Spleen (tissue), 11 donors: ENCODE measurements around the gene TMPRSS4. TPM values are rescaled to one million over a fixed set of nuclear protein-coding genes. Genes with fewer than 3 reads are reported as not detected.
A peak's percentile ranks its signal among the peaks of the same experiment; 100 is the strongest.

Experiments used
- DNase-seq: peaks from one replicate; pipeline ENCODE4 v3.0.0-alpha.2; 2020
- H3K27ac ChIP-seq, 8 donors: fragments of 200-600 bp; sonication (generic) in 7 of 8; 1 replicate in 4 of 8; 2 replicates in 4 of 8; pipeline versions ENCODE4 v1.5.0 to v1.8.0; 2016 to 2021; ENCODE audit warnings: inconsistent platforms in 4 of 8, mild to moderate bottlenecking in 4 of 8, moderate library complexity in 1 of 8
- H3K27me3 ChIP-seq, 7 donors: fragments of 200-600 bp; sonication (generic) in 6 of 7; replicated peaks in 1 of 7; 1 replicate in 4 of 7; 2 replicates in 3 of 7; pipeline versions ENCODE4 v1.5.0 to v1.8.0; 2016 to 2021; ENCODE audit warnings: inconsistent platforms in 3 of 7, mild to moderate bottlenecking in 1 of 7
- H3K36me3 ChIP-seq, 6 donors: fragments of 200-600 bp; sonication (generic) in 5 of 6; 1 replicate in 4 of 6; 2 replicates in 2 of 6; pipeline versions ENCODE4 v1.5.0 to v1.8.0; 2016 to 2021; ENCODE audit warnings: inconsistent platforms in 2 of 6
- H3K4me1 ChIP-seq, 6 donors: fragments of 200-600 bp; sonication (generic) in 5 of 6; 1 replicate in 3 of 6; 2 replicates in 3 of 6; pipeline versions ENCODE4 v1.5.0 to v1.8.0; 2016 to 2021; ENCODE audit warnings: inconsistent platforms in 3 of 6
- H3K4me3 ChIP-seq, 8 donors: fragments of 200-600 bp; sonication (generic) in 7 of 8; 1 replicate in 4 of 8; 2 replicates in 4 of 8; pipeline versions ENCODE4 v1.5.0 to v1.8.0; 2016 to 2021; ENCODE audit warnings: inconsistent platforms in 4 of 8, mild to moderate bottlenecking in 4 of 8, moderate library complexity in 2 of 8
- H3K9me3 ChIP-seq, 8 donors: fragments of 200-600 bp; sonication (generic) in 7 of 8; 1 replicate in 4 of 8; 2 replicates in 4 of 8; pipeline versions ENCODE4 v1.5.0 to v1.8.0; 2016 to 2021; ENCODE audit warnings: inconsistent platforms in 4 of 8
- POLR2A ChIP-seq, 3 donors: fragments of 450-650 bp; IDR thresholded peaks; one replicate each; pipeline ENCODE4 v1.5.1; 2017; ENCODE audit warnings: antibody characterized with exemption in 3 of 3, mild to moderate bottlenecking in 1 of 3
- POLR2AphosphoS5 ChIP-seq, 3 donors: sonication (generic); formaldehyde crosslinking; IDR thresholded peaks; one replicate each; pipeline ENCODE4 v1.5.1; 2017; ENCODE audit warnings: antibody characterized with exemption in 3 of 3
- WGBS, 5 donors: extraction: QIAGEN DNeasy Blood & Tissue Kit in 3 of 5; methylation state at CpG; one replicate each; pipeline versions ENCODE4 v1.1.5 to v1.1.7; 2013 to 2018; 5-methylcytosine and 5-hydroxymethylcytosine counted together
- intact Hi-C: fragments of 100-400 bp; cut with DNase I; formaldehyde crosslinking; loops from one replicate; pipeline ENCODE4 v1.15.0; 2023; ENCODE audit warnings: low total_unique reads
- polyA plus RNA-seq, 3 donors: library from polyadenylated mRNA; stranded (reverse); fragments of 200-250 nt; gene quantifications; one replicate each; pipeline ENCODE4 v1.2.1, GENCODE V29; 2013
- total RNA-seq, 7 donors: library from RNA; depleted of rRNA in 3 of 7; stranded (reverse); fragments of >200 nt in 3 of 7; fragmentation: NEBNext Ultra II Directional in 4 of 7; extraction: Animal tissue kit (Norgen Biotek cat#: 25700) in 4 of 7; gene quantifications; one replicate each; pipeline versions ENCODE4 v1.1.0 to v1.2.1, GENCODE V29; 2016 to 2021
- TF ChIP-seq, protein P1 (sequence below), 11 experiments: fragments of 200-600 bp in 7 of 11; fragments of 450-650 bp in 4 of 11; sonication (generic) in 4 of 11; IDR thresholded peaks in 8 of 11; conservative IDR thresholded peaks in 3 of 11; 1 replicate in 7 of 11; 2 replicates in 4 of 11; pipeline versions ENCODE4 v1.4.0 to v1.8.0; 2016 to 2021; ENCODE audit warnings: antibody characterized with exemption in 11 of 11, inconsistent platforms in 4 of 11, mild to moderate bottlenecking in 1 of 11
- donor health status: healthy with polysubstance abuse.
- donor health status: DM: no; HTN: no; CAD: no; lungs with moderate emphysema.
- donor health status: DM: no; HTN: no; CAD: no.
- donor health status: Bipolar disorder and iron deficiency.
- donor health status: healthy.
- donor health status: DM: no; HTN: no; CAD: no.
- donor health status: DM: yes; HTN: yes; CAD: no.

Gene TMPRSS4
- total and polyA plus RNA-seq, 10 donors, result 0.09 to 1.4 (median 0.85) TPM; not detected in 3

- intact Hi-C loops, result loop anchor here (5.0 kb wide), 1 partner anchor 95 kb away; no protein-coding TSS in a partner anchor
- peak overlapping the region in 1 of 8 donors; percentile 56 for H3K27ac ChIP-seq
- no peak for DNase-seq
Observed at GRCh38 chr11:118046964-118047700, 29.7 kb upstream of the TMPRSS4 start.

GRCh38 chr11:118047749-118048148, 29.1 kb upstream of the TMPRSS4 start:
- Histone ChIP-seq H3K4me3 (no peak overlapping the region), H3K4me1 (peaks cover 1 to 62% (median 34%) of the 10 kb centered on the region in 6 donors), H3K27me3 (no peaks in the 10 kb centered on the region), H3K36me3 (no peaks in the 10 kb centered on the region), H3K9me3 (no peaks in the 10 kb centered on the region), H3K27ac (peak overlapping the region in 1 of 8 donors; percentile 56)
- intact Hi-C loops, result loop anchor here (5.0 kb wide), 1 partner anchor 95 kb away; no protein-coding TSS in a partner anchor
- DNase-seq, result no peak
- WGBS, 5 donors, result 77 to 93% (median 86%) methylated on average over 4 of the region's 4 CpGs
- TF ChIP-seq, protein P1, sequence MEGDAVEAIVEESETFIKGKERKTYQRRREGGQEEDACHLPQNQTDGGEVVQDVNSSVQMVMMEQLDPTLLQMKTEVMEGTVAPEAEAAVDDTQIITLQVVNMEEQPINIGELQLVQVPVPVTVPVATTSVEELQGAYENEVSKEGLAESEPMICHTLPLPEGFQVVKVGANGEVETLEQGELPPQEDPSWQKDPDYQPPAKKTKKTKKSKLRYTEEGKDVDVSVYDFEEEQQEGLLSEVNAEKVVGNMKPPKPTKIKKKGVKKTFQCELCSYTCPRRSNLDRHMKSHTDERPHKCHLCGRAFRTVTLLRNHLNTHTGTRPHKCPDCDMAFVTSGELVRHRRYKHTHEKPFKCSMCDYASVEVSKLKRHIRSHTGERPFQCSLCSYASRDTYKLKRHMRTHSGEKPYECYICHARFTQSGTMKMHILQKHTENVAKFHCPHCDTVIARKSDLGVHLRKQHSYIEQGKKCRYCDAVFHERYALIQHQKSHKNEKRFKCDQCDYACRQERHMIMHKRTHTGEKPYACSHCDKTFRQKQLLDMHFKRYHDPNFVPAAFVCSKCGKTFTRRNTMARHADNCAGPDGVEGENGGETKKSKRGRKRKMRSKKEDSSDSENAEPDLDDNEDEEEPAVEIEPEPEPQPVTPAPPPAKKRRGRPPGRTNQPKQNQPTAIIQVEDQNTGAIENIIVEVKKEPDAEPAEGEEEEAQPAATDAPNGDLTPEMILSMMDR (IDR thresholded peaks at IDR 0.05 in 8 of 11, conservative IDR thresholded peaks at IDR 0.05 in 3 of 11), result no peak
- TF ChIP-seq POLR2AphosphoS5 (IDR thresholded peaks at IDR 0.05) (no peak), POLR2A (IDR thresholded peaks at IDR 0.05) (no peak)

More at GRCh38 chr11:118046964-118047700, 29.7 kb upstream of the TMPRSS4 start:
- Histone ChIP-seq H3K4me1 (peaks cover 0 to 56% (median 28%) of the 10 kb centered on the region in 6 donors), H3K4me3 (no peak overlapping the region), H3K27me3 (no peaks in the 10 kb centered on the region), H3K36me3 (no peaks in the 10 kb centered on the region), H3K9me3 (no peaks in the 10 kb centered on the region)
- TF ChIP-seq POLR2AphosphoS5 (IDR thresholded peaks at IDR 0.05), result no peak
- TF ChIP-seq, protein P1 (IDR thresholded peaks at IDR 0.05 in 8 of 11, conservative IDR thresholded peaks at IDR 0.05 in 3 of 11), result no peak
- TF ChIP-seq POLR2A (IDR thresholded peaks at IDR 0.05), result no peak
- WGBS, 5 donors, result 82 to 90% (median 89%) methylated on average over 8 of the region's 8 CpGs

DNA sequence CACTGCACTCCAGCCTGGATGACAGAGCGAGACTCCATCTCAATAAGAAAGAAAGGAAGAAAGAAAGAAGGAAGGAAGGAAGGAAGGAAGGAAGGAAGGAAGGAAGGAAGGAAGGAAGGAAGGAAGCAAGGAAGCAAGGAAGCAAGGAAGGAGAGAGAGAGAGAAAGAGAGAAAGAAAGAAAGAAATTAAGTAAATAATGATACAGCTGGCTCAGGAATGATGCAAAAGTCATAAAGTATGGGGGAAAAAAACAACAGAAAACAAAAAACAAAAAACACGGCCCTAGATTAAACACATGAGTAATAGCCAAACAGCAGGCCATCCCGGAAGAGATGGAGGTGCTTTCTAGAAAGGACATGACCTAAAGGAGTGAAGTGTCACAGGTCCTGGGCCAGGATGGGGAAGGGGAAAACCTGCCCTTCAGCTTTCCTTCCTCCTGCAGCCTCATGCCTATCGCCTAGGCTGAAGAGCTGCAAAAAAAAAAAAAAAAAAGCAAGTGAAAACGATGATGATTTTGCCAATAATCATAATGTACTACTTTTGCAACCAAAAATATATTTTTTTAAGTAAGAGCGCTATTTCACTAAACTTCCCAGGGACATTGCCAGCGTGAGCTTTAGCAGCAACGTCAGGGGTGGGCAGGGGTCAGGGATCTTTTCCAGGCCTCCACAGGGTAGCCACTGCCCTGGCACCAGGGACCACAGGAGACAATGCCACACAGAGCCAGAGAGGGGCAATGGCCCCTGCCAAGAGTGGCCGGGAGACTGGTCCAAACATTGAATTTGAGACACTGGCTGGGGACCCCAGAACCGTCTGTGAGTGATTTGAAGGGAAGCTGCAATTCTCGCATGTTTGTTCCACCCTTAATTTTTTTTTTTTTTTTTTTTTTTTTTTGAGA, 28.2 kb upstream of the TMPRSS4 start:
- Histone ChIP-seq H3K4me1 (peaks cover 4 to 72% (median 43%) of the 10 kb centered on the region in 6 donors), H3K36me3 (no peaks in the 10 kb centered on the region), H3K27me3 (no peaks in the 10 kb centered on the region), H3K4me3 (no peak overlapping the region), H3K27ac (no peak overlapping the region), H3K9me3 (no peaks in the 10 kb centered on the region)
- TF ChIP-seq POLR2A (IDR thresholded peaks at IDR 0.05) (no peak), POLR2AphosphoS5 (IDR thresholded peaks at IDR 0.05) (no peak)
- TF ChIP-seq, protein P1 (IDR thresholded peaks at IDR 0.05 in 8 of 11, conservative IDR thresholded peaks at IDR 0.05 in 3 of 11), result no peak
- DNase-seq, result no peak
- 60 to 74% (median 69%) methylated on average over 11 of the region's 11 CpGs for WGBS, 5 donors
- intact Hi-C loops, result loop anchor here (5.0 kb wide), 1 partner anchor 96 kb away; no protein-coding TSS in a partner anchor
